OCI-LY3 (cell line): Measurements from ENCODE around the gene PDLIM3.

Source experiments
- H2AFZ ChIP-seq: fragments of 200-600, 300-600 bp; shearing (Covaris generic); 2 replicates; pipeline ENCODE4 v1.6.0; 2014; ENCODE audit warnings: antibody characterized with exemption, low read depth, low read length
- H3K27ac ChIP-seq: fragments of 200-600, 300-600 bp; sonication (generic); 2 replicates; pipeline ENCODE4 v1.5.1; 2014; ENCODE audit warnings: mild to moderate bottlenecking, low read length, moderate library complexity, mixed read lengths
- H3K27me3 ChIP-seq: fragments of 200-600, 300-600 bp; sonication (generic); 2 replicates; pipeline ENCODE4 v1.6.1; 2014; ENCODE audit warnings: low read depth, low read length, mixed read lengths
- H3K36me3 ChIP-seq: fragments of 200-600, 300-600 bp; sonication (generic); replicated peaks from 2 replicates; pipeline ENCODE3; 2014; ENCODE audit warnings: low read depth, low read length, mixed read lengths
- H3K4me1 ChIP-seq: fragments of 300-600, 200-600 bp; sonication (generic); 2 replicates; pipeline ENCODE4 v1.6.1; 2014; ENCODE audit warnings: low read length, mixed read lengths
- H3K4me2 ChIP-seq: fragments of 200-600, 300-600 bp; sonication (generic); 2 replicates; pipeline ENCODE4 v1.6.1; 2014; ENCODE audit warnings: low read length, mixed read lengths
- H3K4me3 ChIP-seq: fragments of 300-600, 200-600 bp; sonication (generic); 2 replicates; pipeline ENCODE4 v1.5.1; 2014; ENCODE audit warnings: antibody characterized with exemption, mild to moderate bottlenecking, low read length, moderate library complexity
- H3K79me2 ChIP-seq: fragments of 300-600, 200-600 bp; shearing (Covaris generic); 2 replicates; pipeline ENCODE4 v1.6.1; 2014; ENCODE audit warnings: mild to moderate bottlenecking, low read length, mixed read lengths
- H3K9ac ChIP-seq: fragments of 300-600, 200-600 bp; shearing (Covaris generic); 2 replicates; pipeline ENCODE4 v1.6.0; 2014; ENCODE audit warnings: mild to moderate bottlenecking, low read length, moderate library complexity
- H3K9me3 ChIP-seq: fragments of 200-600, 300-600 bp; shearing (Covaris generic); 2 replicates; pipeline ENCODE4 v1.6.1; 2014; ENCODE audit warnings: low read length, mixed read lengths; ENCODE audit not compliant: insufficient read depth
- H4K20me1 ChIP-seq: fragments of 200-600, 300-600 bp; sonication (generic); 2 replicates; pipeline ENCODE4 v1.6.1; 2016; ENCODE audit warnings: low read length, mixed read lengths; ENCODE audit not compliant: insufficient read depth
- CTCF ChIP-seq: fragments of 200-600, 300-600 bp; sonication (generic); IDR thresholded peaks from 2 replicates; pipeline ENCODE4 v1.5.1; 2014; ENCODE audit warnings: antibody characterized with exemption, low read length, low read depth
- EZH2phosphoT487 ChIP-seq: fragments of 200-600 bp; shearing (Covaris generic); IDR thresholded peaks from 2 replicates; pipeline ENCODE4 v1.6.1; 2018; ENCODE audit warnings: antibody characterized with exemption, mixed run types, low read depth

The PDLIM3 gene

GRCh38 chr4:185550933-185551332 lies 15.6 kb upstream of the PDLIM3 start:
- Histone ChIP-seq H2AFZ (no peak overlapping the region), H3K27me3 (no peaks in the 10 kb centered on the region), H3K4me3 (no peak overlapping the region), H3K27ac (no peak overlapping the region), H3K4me2 (no peak overlapping the region), H3K4me1 (no peaks in the 10 kb centered on the region), H4K20me1 (no peaks in the 10 kb centered on the region), H3K9ac (no peak overlapping the region), H3K36me3 (no peaks in the 10 kb centered on the region), H3K79me2 (no peaks in the 10 kb centered on the region), H3K9me3 (no peaks in the 10 kb centered on the region)
- TF ChIP-seq CTCF: no peak
- TF ChIP-seq EZH2phosphoT487: no peak

- Histone ChIP-seq H3K27me3 (no peaks in the 10 kb centered on the region), H3K36me3 (no peaks in the 10 kb centered on the region), H4K20me1 (no peaks in the 10 kb centered on the region), H3K4me2 (no peak overlapping the region), H3K4me1 (no peaks in the 10 kb centered on the region), H3K4me3 (no peak overlapping the region), H3K27ac (no peak overlapping the region), H3K9ac (no peak overlapping the region), H3K9me3 (no peaks in the 10 kb centered on the region), H3K79me2 (no peaks in the 10 kb centered on the region), H2AFZ (no peak overlapping the region)
- no peak for TF ChIP-seq CTCF
- no peak for TF ChIP-seq EZH2phosphoT487
Observed at GRCh38 chr4:185549095-185549639, 13.9 kb upstream of the PDLIM3 start.

- no peak overlapping the region for H3K9ac ChIP-seq
- H3K9me3 ChIP-seq: no peaks in the 10 kb centered on the region
- no peak overlapping the region for H3K4me3 ChIP-seq
- H3K4me1 ChIP-seq: no peaks in the 10 kb centered on the region
- H4K20me1 ChIP-seq: no peaks in the 10 kb centered on the region
- TF ChIP-seq EZH2phosphoT487: no peak
- TF ChIP-seq CTCF: no peak
- H3K27me3 ChIP-seq: no peaks in the 10 kb centered on the region
- H3K27ac ChIP-seq: no peak overlapping the region
- no peaks in the 10 kb centered on the region for H3K79me2 ChIP-seq
- no peak overlapping the region for H3K4me2 ChIP-seq
- H3K36me3 ChIP-seq: no peaks in the 10 kb centered on the region
- no peak overlapping the region for H2AFZ ChIP-seq
Observed at GRCh38 chr4:185548587-185548986, 13.3 kb upstream of the PDLIM3 start.

GRCh38 chr4:185546335-185546734 lies 11.0 kb upstream of the PDLIM3 start:
- H2AFZ ChIP-seq: no peak overlapping the region
- no peak overlapping the region for H3K4me3 ChIP-seq
- H3K9ac ChIP-seq: no peak overlapping the region
- no peak overlapping the region for H3K4me2 ChIP-seq
- H3K9me3 ChIP-seq: no peaks in the 10 kb centered on the region
- H4K20me1 ChIP-seq: no peaks in the 10 kb centered on the region
- H3K27me3 ChIP-seq: no peaks in the 10 kb centered on the region
- H3K79me2 ChIP-seq: no peaks in the 10 kb centered on the region
- no peaks in the 10 kb centered on the region for H3K36me3 ChIP-seq
- no peak for TF ChIP-seq EZH2phosphoT487
- no peak for TF ChIP-seq CTCF
- no peak overlapping the region for H3K27ac ChIP-seq
- H3K4me1 ChIP-seq: no peaks in the 10 kb centered on the region
